Activated CD4-positive, CD25-positive, alpha-beta regulatory T cell (primary cell): ENCODE data around the gene ZNF469.
"Not testable (repeated sequence)": the region's sequence is repeated elsewhere in the genome, so short reads cannot be mapped to it uniquely, and the experiment has no call there.

ENCODE experiments used
- DNase-seq, 4 experiments: peaks; one replicate each; lab custom pipeline; 2025; lab: John Stamatoyannopoulos, UW

Gene ZNF469

DNA sequence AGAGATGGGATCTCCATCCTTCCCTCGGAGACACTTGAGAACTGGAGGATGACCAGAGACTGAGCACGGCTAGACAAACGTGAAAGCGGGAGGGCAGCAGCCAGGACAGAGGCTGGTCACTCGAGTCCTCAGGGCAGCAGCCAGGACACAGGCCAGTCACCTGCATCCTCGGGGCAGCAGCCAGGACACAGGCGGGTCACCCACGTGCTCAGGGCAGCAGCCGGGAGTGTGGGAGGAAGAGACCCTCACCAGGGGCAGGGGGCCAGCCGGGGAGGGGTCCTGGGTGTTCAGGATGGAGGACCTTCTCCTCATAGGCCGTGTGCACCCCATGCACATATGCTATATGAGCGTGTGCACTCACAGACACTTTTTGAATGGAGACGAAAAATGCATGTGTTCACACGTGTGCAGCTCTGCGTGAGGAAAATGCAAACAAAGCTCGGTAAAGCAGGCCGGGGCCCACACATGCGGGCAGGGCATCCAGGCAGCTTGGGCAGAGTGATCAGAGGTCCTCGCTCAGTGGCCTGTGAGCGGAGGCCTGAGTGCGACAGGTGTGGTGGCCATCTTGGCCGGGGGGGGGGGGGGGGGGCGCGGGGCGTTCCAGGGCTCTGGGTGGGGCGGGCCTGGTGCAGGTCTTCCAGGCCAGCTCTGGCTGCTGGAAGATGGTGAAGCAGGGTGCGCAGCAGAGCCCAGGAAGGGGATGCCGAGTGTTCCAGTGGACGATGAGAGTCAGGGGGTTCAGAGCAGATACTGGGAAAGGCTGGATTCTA lies 26.7 kb downstream of the ZNF469 start:
- no peak for DNase-seq

GRCh38 chr16:88410297-88410968 lies 27.7 kb downstream of the ZNF469 start:
- not testable (repeated sequence) for DNase-seq

DNA sequence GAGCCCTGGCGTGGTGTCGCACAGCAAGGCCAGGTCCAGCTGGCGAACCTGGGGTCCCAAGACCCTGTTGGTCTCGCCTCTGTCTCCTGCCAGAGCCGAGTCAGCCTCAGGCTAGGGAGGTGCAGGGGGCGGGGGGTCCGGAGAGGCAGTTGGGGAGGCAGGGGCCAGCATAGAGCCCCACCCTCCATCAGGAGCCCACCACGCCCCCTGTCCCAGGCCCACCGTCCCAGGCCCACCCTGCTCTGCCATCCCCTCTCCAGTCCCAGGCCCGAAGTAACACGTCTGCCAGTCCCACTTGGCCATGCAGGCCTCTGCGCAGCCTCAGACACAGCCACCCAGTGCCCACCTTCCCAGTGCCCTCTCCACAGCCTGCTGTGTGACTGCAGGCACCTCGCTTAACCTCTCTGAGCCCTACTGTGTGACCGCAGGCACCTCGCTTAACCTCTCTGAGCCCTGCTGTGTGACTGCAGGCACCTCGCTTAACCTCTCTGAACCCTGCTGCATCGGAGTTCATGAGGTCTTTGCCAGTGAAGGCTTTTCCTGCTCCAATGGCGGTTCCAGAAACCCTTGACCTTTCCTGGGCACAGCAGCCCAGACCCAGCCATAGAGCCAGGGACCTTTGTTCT lies 29.3 kb downstream of the ZNF469 start:
- no peak for DNase-seq

DNA sequence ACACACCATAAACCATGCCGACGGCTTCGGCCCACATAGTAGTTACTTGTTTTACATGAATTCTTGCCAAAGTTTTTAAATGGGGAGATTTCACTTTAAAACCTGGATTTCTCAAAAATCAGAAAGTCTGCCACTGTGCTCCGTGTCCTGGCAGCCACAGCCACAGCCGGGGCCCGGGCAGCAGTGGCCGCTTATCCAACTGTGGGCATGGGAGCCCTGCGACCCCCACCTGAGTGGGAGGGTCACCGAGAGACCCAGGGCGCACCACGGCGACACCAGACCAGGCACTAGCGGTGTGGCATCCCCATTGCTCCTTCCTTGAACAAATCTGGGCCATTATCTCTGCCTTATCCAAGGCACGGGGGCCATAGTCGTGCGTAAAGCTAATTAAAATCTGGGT lies 30.0 kb downstream of the ZNF469 start:
- DNase-seq = no peak

GRCh38 chr16:88413231-88413630 lies 30.5 kb downstream of the ZNF469 start:
- DNase-seq = no peak

- DNase-seq = no peak
Observed at GRCh38 chr16:88413631-88414030, 30.9 kb downstream of the ZNF469 start.

GRCh38 chr16:88414521-88415380 lies 32.0 kb downstream of the ZNF469 start:
- no peak for DNase-seq

GRCh38 chr16:88415381-88415705 lies 32.6 kb downstream of the ZNF469 start:
- DNase-seq = no peak

DNA sequence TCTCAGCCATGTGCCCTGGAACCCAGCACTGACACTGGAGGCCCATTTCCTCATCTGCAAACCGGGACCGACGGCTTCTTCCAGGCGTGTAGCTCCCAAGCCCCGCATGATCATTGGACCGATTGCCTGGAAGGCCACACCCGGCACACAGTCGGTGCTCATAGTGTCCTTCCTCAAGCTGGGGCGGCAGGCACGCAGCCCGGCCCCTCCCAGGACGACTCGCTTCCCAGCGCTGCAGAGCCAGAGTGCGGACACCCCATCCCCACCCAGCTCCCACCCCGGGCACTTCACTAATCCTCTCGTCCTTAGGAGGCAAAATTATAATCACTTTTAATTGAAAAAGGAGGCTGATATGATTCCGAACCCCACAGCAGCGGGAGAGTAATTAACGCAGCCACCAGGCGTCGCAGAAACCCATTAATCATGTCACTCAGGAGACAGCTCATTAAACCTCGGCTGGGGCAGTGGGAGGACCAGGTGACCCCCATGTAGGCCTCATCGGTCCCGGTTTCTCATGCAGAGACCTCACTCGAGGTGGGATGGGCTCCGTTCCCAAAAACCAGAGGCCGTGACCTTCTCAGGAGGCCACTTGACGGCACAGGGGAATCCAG lies 33.1 kb downstream of the ZNF469 start:
- no peak for DNase-seq

DNA sequence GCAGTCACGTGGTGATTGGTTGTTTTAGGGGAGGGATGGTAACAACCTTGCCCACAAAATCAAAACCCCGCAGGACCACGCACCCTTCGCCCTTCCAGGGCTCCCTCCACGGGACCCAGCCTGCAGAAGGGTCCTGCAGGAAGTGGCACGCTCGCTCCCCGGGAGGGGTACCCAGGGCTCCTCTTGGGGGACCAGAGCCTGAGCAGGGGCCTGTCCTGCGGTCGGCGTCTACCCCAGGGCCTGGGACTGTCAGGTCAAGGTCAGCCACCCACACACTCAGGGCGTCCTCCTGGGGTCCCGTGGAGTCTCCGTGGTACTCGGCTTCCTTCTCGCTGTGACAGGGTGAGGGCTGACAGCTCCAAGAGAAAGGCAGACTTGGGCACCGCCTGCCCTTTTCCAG lies 33.9 kb downstream of the ZNF469 start:
- DNase-seq = no peak

- no peak for DNase-seq
Observed at GRCh38 chr16:88417684-88418476, 35.1 kb downstream of the ZNF469 start.

GRCh38 chr16:88418869-88419268 lies 36.1 kb downstream of the ZNF469 start:
- no peak for DNase-seq

DNA sequence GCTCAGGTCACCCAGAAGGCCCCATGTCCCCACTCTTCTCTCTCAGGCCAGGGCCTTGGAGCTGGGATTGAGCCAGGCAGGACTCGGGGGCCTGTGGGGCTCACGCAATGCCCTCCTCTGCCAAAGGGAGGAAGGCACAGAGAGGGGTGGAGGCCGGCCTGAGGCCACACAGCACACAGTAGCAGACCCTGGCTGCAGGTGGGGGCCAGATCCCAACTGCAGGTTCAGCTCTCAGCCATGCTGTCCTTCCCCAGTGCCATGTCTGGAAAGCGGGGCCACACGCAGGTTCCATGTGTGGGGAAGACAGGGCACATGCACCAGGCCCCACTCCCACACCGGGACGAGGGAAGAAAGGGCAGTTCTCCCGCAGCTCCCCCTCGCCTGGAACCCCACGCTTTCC lies 37.0 kb downstream of the ZNF469 start:
- no peak for DNase-seq

DNA sequence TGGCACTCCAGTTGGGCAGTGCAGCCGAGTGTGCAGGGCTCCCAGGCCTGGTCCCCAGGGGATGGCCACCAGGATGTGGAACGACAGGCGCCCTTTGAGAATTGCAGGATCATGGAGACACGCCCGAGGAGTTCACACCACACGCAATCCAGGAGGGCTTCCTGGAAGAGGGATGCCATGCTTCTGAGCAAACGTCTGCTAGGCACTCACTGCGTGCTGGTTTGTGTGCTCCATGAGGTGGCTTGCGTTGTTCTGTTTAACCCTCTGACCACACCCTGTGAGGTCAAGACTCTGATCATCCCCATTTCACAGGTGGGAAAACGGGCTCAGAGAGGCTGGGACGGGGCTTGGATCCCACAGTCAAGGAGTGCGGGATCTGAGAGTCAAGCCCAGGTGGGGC lies 37.7 kb downstream of the ZNF469 start:
- DNase-seq = no peak

DNA sequence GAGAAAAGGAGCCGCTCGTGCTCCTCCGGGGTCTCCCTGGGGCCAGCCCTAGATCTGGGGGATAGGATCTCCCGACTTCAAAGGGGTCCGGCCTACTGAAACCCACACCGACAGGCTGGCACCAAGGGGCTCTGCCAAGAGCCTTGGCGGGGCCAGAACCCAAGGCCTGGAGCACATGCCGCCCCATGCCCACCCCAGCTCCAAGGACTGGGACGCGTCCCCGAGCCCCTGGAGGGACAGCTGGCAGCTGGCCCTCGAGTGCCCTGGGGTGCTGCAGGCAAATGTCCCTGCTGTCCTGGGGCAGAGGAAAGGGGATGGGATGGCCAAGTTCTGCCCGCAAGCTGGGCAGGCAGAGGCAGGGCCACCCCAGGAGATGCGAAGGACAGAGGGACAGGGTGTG lies 38.5 kb downstream of the ZNF469 start:
- DNase-seq = no peak

DNA sequence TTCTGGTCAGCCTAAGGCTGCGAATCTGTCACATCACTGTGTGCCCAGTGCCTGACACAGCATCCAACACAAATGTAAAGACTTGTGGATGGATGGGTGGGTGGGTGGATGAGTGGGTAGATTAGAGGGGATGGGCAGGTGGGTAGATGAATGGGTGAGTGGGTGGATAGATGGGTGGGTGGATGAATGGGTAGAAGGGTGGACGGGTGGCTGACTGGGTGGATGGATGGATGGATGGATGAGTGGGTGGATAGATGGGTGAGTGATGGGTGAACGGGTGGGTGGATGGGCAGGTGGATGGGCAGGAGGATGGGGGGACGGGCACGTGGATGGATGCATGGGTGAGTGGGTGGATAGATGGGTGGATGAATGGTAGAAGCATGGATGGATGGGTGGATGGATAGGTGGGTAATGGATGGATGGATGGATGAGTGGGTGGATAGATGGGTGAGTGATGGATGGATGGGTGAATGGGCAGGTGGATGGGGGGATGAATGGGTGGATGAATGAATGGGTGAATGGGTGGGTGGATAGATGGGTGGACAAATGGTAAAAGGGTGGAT lies 39.2 kb downstream of the ZNF469 start:
- DNase-seq = no peak

DNA sequence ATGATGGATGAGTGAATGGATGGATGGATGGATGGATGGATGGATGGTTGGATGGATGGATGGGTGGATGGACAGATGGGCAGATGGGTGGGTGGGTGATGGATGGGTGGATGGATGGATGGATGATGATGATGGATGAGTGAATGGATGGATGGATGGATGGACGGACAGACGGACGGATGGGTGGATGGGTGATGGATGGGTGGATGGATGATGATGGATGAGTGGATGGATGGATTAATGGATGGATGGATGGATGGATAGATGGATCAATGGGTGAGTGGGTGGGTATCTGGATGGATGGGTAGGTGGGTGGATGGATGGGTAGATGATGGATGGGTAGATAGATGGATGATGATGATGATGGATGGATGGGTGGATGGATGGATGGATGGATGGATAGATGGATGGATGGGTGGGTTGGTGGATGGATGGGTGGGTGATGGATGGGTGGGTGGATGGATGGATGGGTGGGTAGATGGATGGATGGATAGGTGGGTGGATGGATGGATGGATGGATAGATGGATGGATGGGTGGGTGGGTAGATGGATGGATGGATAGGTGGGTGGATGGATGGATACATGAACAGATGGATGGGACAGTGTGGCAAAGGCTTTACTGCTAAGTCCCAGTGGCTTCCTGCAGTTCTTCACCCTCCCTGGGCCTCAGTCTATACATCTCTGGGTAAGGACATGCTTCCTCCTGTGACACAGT lies 40.1 kb downstream of the ZNF469 start:
- no peak for DNase-seq

- DNase-seq = no peak
Observed at GRCh38 chr16:88423448-88423850, 40.7 kb downstream of the ZNF469 start.

GRCh38 chr16:88424587-88425235 lies 42.0 kb downstream of the ZNF469 start:
- DNase-seq = no peak

DNA sequence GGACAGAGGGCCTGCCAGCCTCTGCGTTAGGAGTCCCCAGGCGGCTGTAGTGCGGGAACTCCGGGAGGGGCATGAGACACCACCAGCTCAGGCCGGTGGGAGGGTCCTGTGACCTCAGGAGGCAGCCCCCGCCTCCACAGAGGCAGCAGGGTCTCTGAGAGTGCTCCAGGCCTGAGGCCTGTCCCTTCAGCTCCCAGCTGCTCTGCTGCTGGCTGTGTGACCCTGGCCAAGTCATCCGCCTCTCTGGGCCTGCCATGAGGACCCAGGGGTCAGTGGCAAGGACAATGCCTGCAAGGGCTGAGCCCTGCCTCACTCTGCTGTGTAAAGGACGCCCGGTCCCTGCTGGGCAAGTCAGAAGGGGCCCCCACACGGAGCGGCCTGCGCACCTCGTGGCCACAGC lies 43.3 kb downstream of the ZNF469 start:
- DNase-seq = no peak
